ENCODE results near the gene BICRA.

DNA sequence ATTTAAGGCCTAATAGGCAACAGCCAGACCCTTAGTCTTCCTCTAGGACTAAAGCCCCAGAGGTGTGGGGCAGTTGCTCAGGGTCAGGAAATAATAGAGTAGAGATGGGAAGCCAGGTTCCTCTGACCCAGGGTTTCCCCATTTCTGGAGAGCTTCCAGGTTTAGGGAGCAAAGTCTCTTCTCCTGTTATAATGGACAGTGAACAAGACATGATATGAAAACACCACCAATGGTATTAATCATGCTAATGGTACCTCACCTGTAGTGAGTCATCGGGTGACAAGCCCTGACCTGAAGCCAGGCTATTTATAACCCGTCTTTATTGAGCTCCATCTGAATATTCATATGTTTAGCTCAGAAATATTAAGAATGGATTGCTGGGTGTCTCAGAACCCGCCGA, 24.6 kb downstream of the BICRA start:
- TF ChIP-seq POLR2A (IDR thresholded peaks at IDR 0.05) (no peak), POLR2AphosphoS5 (IDR thresholded peaks at IDR 0.05) (no peak)
